ENCODE measurements around the gene WDFY4.

DNA sequence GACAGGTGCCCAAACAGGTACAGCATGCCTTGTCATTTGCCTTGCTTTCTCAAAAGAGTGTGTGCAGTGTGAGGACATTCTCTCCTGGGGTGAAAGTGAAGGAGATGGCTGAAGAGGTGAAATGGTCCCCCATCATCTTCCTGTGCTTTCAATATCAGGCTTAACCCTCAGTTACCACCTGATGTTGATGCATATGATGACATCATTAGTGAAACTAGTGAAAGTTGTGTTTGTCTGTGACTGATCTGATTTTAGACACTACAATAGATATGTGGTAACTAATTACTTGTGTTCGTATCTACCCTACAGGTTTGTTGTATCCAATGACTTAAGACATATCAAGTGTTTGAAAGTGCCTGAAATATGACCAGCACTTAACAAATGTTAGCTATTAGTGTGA, 279.4 kb downstream of the WDFY4 start:
- no peak for TF ChIP-seq CHD2 (IDR thresholded peaks at IDR 0.05; ENCODE audit: low read length, partially characterized antibody)
- TF ChIP-seq, protein P1, sequence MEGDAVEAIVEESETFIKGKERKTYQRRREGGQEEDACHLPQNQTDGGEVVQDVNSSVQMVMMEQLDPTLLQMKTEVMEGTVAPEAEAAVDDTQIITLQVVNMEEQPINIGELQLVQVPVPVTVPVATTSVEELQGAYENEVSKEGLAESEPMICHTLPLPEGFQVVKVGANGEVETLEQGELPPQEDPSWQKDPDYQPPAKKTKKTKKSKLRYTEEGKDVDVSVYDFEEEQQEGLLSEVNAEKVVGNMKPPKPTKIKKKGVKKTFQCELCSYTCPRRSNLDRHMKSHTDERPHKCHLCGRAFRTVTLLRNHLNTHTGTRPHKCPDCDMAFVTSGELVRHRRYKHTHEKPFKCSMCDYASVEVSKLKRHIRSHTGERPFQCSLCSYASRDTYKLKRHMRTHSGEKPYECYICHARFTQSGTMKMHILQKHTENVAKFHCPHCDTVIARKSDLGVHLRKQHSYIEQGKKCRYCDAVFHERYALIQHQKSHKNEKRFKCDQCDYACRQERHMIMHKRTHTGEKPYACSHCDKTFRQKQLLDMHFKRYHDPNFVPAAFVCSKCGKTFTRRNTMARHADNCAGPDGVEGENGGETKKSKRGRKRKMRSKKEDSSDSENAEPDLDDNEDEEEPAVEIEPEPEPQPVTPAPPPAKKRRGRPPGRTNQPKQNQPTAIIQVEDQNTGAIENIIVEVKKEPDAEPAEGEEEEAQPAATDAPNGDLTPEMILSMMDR (IDR thresholded peaks at IDR 0.05): no peak
- TF ChIP-seq, protein P2, sequence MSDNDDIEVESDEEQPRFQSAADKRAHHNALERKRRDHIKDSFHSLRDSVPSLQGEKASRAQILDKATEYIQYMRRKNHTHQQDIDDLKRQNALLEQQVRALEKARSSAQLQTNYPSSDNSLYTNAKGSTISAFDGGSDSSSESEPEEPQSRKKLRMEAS (IDR thresholded peaks at IDR 0.05; ENCODE audit: low read depth): no peak
